Measurements from ENCODE around the gene ZBTB32.

DNA sequence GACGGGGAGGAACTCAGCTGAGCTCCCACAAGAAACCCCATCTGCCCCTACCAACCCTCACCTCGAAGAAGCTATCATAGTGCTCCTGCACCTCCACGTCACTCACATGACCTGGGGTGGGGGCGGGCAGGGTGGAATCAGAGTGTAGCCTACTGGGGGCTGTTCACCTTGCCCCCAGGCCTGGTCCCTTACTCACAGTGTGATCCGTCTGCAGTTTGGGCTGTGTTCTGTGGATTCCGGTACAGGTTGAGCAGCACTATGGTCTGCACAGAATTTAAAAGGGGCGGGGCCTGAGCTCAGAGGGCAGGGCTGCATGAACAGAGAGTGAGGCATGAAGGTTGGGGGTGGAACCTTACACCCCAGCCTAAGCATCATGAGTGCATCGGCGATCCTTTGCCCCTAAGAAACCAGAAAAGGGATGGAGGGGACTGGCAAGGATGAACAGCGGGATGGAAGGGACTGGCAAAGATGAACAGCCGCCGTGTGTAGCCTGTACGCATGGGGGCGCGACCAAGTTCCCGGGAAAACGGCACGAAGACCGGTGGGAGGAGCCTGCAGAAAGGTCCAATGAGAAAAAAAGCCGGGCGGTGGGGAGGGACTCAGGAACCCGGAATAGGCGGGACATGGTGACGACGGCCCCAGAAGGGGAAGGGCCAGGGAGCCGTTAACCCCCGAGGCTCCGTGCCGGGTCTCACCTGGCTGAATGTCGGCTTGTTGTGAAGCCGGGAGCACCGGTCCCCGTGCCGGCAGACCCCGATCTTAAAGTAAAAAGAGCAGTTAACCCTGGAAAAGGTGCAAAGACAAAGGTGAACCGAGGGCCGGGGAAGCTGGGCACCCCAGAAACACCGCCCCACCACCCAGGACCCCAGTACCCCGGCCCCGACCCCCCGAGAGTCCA, 40.3 kb downstream of the ZBTB32 start:
- peak in 1 of 2 donors; percentile 80 for TF ChIP-seq POLR2A (IDR thresholded peaks at IDR 0.05)
- TF ChIP-seq, protein P1, sequence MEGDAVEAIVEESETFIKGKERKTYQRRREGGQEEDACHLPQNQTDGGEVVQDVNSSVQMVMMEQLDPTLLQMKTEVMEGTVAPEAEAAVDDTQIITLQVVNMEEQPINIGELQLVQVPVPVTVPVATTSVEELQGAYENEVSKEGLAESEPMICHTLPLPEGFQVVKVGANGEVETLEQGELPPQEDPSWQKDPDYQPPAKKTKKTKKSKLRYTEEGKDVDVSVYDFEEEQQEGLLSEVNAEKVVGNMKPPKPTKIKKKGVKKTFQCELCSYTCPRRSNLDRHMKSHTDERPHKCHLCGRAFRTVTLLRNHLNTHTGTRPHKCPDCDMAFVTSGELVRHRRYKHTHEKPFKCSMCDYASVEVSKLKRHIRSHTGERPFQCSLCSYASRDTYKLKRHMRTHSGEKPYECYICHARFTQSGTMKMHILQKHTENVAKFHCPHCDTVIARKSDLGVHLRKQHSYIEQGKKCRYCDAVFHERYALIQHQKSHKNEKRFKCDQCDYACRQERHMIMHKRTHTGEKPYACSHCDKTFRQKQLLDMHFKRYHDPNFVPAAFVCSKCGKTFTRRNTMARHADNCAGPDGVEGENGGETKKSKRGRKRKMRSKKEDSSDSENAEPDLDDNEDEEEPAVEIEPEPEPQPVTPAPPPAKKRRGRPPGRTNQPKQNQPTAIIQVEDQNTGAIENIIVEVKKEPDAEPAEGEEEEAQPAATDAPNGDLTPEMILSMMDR (IDR thresholded peaks at IDR 0.05), result peak in 3 of 6 experiments; percentile 30 to 43 (median 40)
